ENCODE measurements around the gene PLEKHA6.
A peak's percentile ranks its signal among the peaks of the same experiment; 100 is the strongest.

Gene PLEKHA6

GRCh38 chr1:204376465-204376864 is 16.7 kb upstream of the PLEKHA6 start:
- no peak for DNase-seq
- no peak for TF ChIP-seq GATA1 (IDR thresholded peaks at IDR 0.05; ENCODE audit: low read depth, low read length)
- TF ChIP-seq POLR2A (IDR thresholded peaks at IDR 0.05; ENCODE audit: low read length): no peak

DNA sequence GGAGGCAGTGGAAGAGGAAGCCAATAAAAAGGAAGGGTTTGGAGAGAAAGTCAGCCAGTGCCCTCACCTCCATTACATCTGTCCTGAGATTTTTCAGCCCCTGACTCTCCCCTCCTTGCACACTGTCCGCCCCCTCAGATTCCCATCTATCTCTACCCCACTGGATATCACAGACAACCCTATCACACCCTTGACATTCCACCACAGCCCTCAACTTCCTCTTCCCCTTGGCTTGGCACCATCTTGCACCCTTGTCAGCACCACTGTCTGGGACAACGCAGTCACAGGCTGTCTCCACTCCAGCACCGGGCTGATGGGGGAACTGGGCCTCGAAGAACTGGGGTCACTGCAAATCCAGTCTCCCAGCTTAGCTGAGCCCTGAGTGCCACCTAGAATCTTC is 14.2 kb upstream of the PLEKHA6 start:
- TF ChIP-seq POLR2A (IDR thresholded peaks at IDR 0.05; ENCODE audit: low read length): no peak
- no peak for TF ChIP-seq GATA1 (IDR thresholded peaks at IDR 0.05; ENCODE audit: low read depth, low read length)
- no peak for DNase-seq

- no peak for DNase-seq
- TF ChIP-seq POLR2A (IDR thresholded peaks at IDR 0.05; ENCODE audit: low read length) (no peak), GATA1 (IDR thresholded peaks at IDR 0.05; ENCODE audit: low read depth, low read length) (no peak)
These were observed 10.4 kb upstream of the PLEKHA6 start for GRCh38 chr1:204370176-204370575.

DNA sequence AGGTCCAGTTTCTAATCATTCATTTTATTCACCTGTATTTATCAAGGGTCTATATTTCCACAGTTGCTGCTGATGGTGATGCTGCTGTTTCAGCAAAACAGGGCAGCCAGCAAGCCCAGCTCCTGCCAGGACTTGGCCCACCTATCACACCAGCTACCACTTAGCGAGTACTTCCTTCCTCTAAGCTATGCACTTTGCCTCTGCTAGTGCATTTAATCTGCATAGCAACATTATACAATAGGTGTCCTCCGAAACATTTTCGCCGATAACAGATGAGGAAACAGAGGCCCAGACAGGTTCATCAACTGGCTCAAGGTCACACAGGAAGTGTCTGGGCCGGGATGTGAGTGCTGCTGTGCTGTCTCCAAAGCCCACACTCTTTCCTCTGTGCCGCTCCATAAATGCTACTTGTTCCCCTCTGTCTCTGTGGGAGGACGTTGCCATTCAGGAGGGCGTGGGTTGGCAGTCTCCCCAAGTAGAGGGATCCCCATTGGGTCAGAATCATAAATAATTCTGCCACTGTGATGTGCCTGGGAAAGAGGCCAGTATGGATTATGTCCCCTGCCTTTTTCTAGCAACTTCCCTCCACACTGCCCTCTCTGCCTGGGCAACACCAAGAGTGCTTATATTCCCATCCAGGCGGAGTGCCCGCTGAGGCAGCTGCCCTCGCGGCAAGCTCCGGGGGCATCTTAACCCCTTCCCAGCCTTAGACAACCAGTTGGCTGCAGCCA is 9.4 kb upstream of the PLEKHA6 start:
- no peak for DNase-seq
- TF ChIP-seq POLR2A (IDR thresholded peaks at IDR 0.05; ENCODE audit: low read length): no peak
- TF ChIP-seq GATA1 (IDR thresholded peaks at IDR 0.05; ENCODE audit: low read depth, low read length): no peak

GRCh38 chr1:204367956-204368355 is 8.2 kb upstream of the PLEKHA6 start:
- TF ChIP-seq GATA1 (IDR thresholded peaks at IDR 0.05; ENCODE audit: low read depth, low read length) (no peak), POLR2A (IDR thresholded peaks at IDR 0.05; ENCODE audit: low read length) (no peak)
- no peak for DNase-seq

- DNase-seq: no peak
- TF ChIP-seq POLR2A (IDR thresholded peaks at IDR 0.05; ENCODE audit: low read length): no peak
- no peak for TF ChIP-seq GATA1 (IDR thresholded peaks at IDR 0.05; ENCODE audit: low read depth, low read length)
These were observed 7.6 kb upstream of the PLEKHA6 start for GRCh38 chr1:204367193-204367858.

DNA sequence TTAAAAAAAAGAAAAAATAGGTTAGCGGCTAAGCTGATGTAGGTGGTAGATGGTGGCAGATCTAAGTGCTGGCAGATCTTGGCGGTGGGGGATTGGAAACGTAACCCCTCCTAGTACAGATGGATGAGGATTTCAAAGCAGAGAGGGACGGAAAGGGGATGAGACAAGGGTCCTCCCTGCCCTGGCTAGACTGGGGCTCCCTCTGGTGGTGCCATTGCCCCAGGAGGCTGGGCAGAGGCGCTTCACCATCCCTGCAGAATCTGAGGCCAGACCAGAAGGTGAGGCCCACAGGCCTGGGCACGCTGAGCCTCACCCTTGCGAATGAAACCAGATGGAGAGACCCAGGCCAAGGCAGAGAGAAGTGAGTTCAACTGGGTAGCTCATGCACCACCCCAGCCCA is 7.0 kb upstream of the PLEKHA6 start:
- no peak for TF ChIP-seq GATA1 (IDR thresholded peaks at IDR 0.05; ENCODE audit: low read depth, low read length)
- no peak for TF ChIP-seq POLR2A (IDR thresholded peaks at IDR 0.05; ENCODE audit: low read length)
- no peak for DNase-seq

DNA sequence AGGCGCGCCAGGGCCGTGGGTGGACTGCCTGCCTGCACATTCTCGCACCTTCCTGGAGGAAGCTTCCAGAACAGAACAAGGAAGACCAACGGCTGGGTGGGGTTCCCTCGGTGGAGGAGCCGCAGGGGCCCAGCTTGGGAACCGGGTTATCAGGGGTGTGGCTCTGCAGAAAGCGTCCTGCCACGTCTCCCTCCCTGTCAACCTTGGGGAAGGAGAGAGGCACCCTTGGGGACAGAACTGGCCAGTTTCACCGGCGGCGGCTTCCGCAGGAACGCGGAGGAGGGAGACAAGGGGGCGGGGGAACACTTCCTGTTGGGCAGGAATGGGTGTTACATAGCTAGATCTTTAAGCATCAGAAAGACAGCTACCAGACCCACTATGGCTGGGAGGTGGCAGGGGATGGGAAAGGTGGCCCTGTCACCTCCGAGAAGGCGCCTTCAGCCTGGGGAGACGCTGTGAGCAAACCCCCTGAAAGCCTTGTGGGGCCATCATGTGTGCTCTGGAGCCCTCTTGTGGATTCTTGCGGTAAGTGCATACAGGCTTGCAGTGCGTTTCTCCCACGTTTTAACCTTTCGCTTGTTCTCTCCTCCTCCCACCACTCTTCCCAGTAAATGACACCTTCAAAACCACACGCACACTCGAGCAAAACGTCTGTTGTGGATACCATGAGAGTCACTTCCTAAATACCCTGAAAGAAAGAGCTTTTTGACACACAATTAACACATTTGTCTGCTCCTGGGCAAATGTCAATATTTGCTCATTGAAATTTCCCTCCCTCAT is 3.8 kb upstream of the PLEKHA6 start:
- TF ChIP-seq POLR2A (IDR thresholded peaks at IDR 0.05; ENCODE audit: low read length) (no peak), GATA1 (IDR thresholded peaks at IDR 0.05; ENCODE audit: low read depth, low read length) (no peak)
- DNase-seq: peak; percentile 77 to 89

DNA sequence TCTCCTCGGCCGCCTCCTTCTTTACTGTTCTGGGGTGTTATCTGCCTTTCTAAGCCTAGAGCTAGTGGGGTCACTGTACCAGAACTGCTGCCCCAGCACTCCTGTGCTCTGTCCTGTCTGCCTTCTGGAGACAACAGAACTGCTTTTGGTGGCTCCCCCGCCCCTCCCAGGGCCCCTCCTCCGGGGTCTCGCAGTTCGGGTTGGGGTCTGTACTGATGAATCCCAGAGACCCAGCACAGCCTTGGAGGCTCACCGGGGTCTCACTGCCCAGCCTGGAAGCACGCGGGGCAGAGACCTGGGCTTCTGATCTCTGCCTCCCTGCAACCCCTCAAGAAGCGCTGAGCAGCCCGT is 3.2 kb upstream of the PLEKHA6 start:
- no peak for DNase-seq
- no peak for TF ChIP-seq POLR2A (IDR thresholded peaks at IDR 0.05; ENCODE audit: low read length)
- TF ChIP-seq GATA1 (IDR thresholded peaks at IDR 0.05; ENCODE audit: low read depth, low read length): no peak

DNA sequence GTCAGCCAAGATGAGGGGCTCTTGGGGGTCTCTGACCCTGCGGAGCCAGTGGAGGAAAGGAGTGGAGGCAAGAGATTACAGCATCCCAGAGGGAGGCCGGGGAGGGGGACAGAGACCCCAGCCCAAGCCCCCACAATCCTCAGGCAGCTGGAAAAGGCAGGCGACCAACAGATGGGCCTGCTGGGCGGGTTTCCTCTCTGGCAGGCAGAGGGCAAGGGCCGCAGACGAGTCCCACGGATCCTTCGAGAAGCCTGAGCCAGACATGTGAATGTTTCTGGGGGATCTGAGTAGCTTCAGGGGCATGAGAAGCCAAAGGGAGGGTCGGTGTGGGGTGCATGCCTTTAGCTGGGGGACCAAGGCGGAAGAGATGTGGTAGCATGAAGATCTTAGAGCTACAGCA is 2.1 kb upstream of the PLEKHA6 start:
- DNase-seq: no peak

GRCh38 chr1:204361341-204361771 is 1.6 kb upstream of the PLEKHA6 start:
- TF ChIP-seq GATA1 (IDR thresholded peaks at IDR 0.05; ENCODE audit: low read depth, low read length): no peak
- no peak for TF ChIP-seq POLR2A (IDR thresholded peaks at IDR 0.05; ENCODE audit: low read length)
- no peak for DNase-seq

More for the DNA sequence above, 2.1 kb upstream of the PLEKHA6 start:
- TF ChIP-seq GATA1 (IDR thresholded peaks at IDR 0.05; ENCODE audit: low read depth, low read length) (no peak), POLR2A (IDR thresholded peaks at IDR 0.05; ENCODE audit: low read length) (no peak)

DNA sequence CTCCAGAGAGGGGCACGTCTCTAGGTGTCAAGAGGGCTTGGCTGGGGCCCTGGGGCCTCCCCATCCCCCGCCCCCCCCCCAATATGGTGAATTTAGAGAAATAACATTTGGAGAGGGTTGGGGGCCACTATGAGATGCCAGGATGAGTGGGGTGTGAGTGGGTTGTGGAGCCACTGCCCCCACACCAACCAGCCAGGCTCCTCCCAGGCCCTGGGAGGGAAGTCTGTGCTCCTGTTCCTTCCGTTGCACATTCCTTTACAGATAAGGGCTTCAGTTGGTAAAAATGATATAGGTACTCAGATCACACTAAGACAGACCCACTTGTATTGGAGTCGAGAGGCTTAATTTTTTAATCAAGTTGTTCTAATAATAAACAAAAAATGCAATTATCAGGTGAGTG is 585 bp upstream of the PLEKHA6 start:
- DNase-seq: no peak
- no peak for TF ChIP-seq GATA1 (IDR thresholded peaks at IDR 0.05; ENCODE audit: low read depth, low read length)
- TF ChIP-seq POLR2A (IDR thresholded peaks at IDR 0.05; ENCODE audit: low read length): no peak

DNA sequence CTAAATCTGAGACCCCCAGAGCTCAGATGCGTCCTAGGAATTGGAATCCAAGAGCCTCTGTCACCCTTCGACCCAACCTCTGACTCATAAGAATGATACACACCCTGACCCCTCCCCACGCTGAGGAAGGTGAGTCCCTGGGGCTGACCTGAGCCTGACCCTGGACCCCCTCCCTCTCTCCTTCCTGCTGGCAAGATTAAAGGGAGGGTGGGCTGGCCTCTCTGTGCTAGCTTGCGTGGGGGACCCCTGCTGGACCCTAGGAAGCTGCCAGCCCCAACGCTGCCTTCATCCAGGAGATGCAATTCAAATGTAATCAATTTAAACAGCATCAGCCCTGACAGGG is 627 bp downstream of the PLEKHA6 start:
- TF ChIP-seq POLR2A (IDR thresholded peaks at IDR 0.05; ENCODE audit: low read length) (no peak), GATA1 (IDR thresholded peaks at IDR 0.05; ENCODE audit: low read depth, low read length) (no peak)
- no peak for DNase-seq

- TF ChIP-seq GATA1 (IDR thresholded peaks at IDR 0.05; ENCODE audit: low read depth, low read length) (no peak), POLR2A (IDR thresholded peaks at IDR 0.05; ENCODE audit: low read length) (no peak)
- no peak for DNase-seq
These were observed 1.1 kb downstream of the PLEKHA6 start for GRCh38 chr1:204358605-204359004.

Data from erythroblast (primary cell).